ENCODE results near the gene CYTH1.

CYTH1 gene

GRCh38 chr17:78727476-78728229 lies 54.4 kb downstream of the CYTH1 start:
- Histone ChIP-seq H3K36me3 (ENCODE audit: control insufficient read depth, insufficient read depth, low read length) (peaks cover 8% of the 10 kb centered on the region), H3K4me3 (replicated peaks; ENCODE audit: low read depth, low read length) (peak overlapping the region; percentile 18), H3K27me3 (replicated peaks; ENCODE audit: control insufficient read depth, insufficient read depth, low read length) (no peaks in the 10 kb centered on the region)
- no peak for DNase-seq (ENCODE audit: extremely low read depth, insufficient read length)
- no peak for TF ChIP-seq CTCF (IDR thresholded peaks at IDR 0.05; ENCODE audit: insufficient read depth, low read length, poor library complexity, severe bottlenecking)

GRCh38 chr17:78727057-78727456 lies 55.0 kb downstream of the CYTH1 start:
- TF ChIP-seq CTCF (IDR thresholded peaks at IDR 0.05; ENCODE audit: insufficient read depth, low read length, poor library complexity, severe bottlenecking) = no peak
- peak overlapping the region; percentile 47 for H3K4me3 ChIP-seq (replicated peaks; ENCODE audit: low read depth, low read length)
- no peak for DNase-seq (ENCODE audit: extremely low read depth, insufficient read length)
- H3K36me3 ChIP-seq (ENCODE audit: control insufficient read depth, insufficient read depth, low read length) = peaks cover 8% of the 10 kb centered on the region
- no peaks in the 10 kb centered on the region for H3K27me3 ChIP-seq (replicated peaks; ENCODE audit: control insufficient read depth, insufficient read depth, low read length)

GRCh38 chr17:78726513-78726912 lies 55.6 kb downstream of the CYTH1 start:
- Histone ChIP-seq H3K4me3 (replicated peaks; ENCODE audit: low read depth, low read length) (peak overlapping the region; percentile 47), H3K36me3 (ENCODE audit: control insufficient read depth, insufficient read depth, low read length) (peaks cover 8% of the 10 kb centered on the region), H3K27me3 (replicated peaks; ENCODE audit: control insufficient read depth, insufficient read depth, low read length) (no peaks in the 10 kb centered on the region)
- TF ChIP-seq CTCF (IDR thresholded peaks at IDR 0.05; ENCODE audit: insufficient read depth, low read length, poor library complexity, severe bottlenecking) = no peak
- no peak for DNase-seq (ENCODE audit: extremely low read depth, insufficient read length)

- no peak for DNase-seq (ENCODE audit: extremely low read depth, insufficient read length)
- Histone ChIP-seq H3K36me3 (ENCODE audit: control insufficient read depth, insufficient read depth, low read length) (peaks cover 8% of the 10 kb centered on the region), H3K27me3 (replicated peaks; ENCODE audit: control insufficient read depth, insufficient read depth, low read length) (no peaks in the 10 kb centered on the region), H3K4me3 (replicated peaks; ENCODE audit: low read depth, low read length) (peak overlapping the region; percentile 19; the same call in 1 of the 2 replicates)
- TF ChIP-seq CTCF (IDR thresholded peaks at IDR 0.05; ENCODE audit: insufficient read depth, low read length, poor library complexity, severe bottlenecking) = no peak
Observed at GRCh38 chr17:78725448-78726021, 56.5 kb downstream of the CYTH1 start.

- TF ChIP-seq CTCF (IDR thresholded peaks at IDR 0.05; ENCODE audit: insufficient read depth, low read length, poor library complexity, severe bottlenecking) = no peak
- Histone ChIP-seq H3K27me3 (replicated peaks; ENCODE audit: control insufficient read depth, insufficient read depth, low read length) (no peaks in the 10 kb centered on the region), H3K4me3 (replicated peaks; ENCODE audit: low read depth, low read length) (peak overlapping the region; percentile 18), H3K36me3 (ENCODE audit: control insufficient read depth, insufficient read depth, low read length) (peaks cover 8% of the 10 kb centered on the region)
- no peak for DNase-seq (ENCODE audit: extremely low read depth, insufficient read length)
Observed at GRCh38 chr17:78724999-78725398, 57.1 kb downstream of the CYTH1 start.
